DND-41 (cell line): Measurements from ENCODE around the gene DNMT3L.

Experiments used
- ATAC-seq: fragments of 200-7000 bp; cut with Tn5 transposase; 3 replicates; pipeline ENCODE4 v1.9.1; 2021; ENCODE audit warnings: low read depth; ENCODE audit not compliant: insufficient read depth
- DNase-seq: peaks from one replicate; pipeline ENCODE4 v3.0.0-alpha.2; 2020
- H2AFZ ChIP-seq: 2 replicates; pipeline ENCODE4 v1.6.0; 2012; ENCODE audit warnings: low read depth, low read length
- H3K27ac ChIP-seq: 2 replicates; pipeline ENCODE4 v1.5.1; 2012; ENCODE audit warnings: low read length, inconsistent platforms
- H3K27me3 ChIP-seq: fragments of 200-600 bp; sonication (generic); 2 replicates; pipeline ENCODE4 v1.6.0; 2012; ENCODE audit warnings: low read length, mild to moderate bottlenecking, inconsistent platforms; ENCODE audit not compliant: insufficient read depth, poor library complexity
- H3K36me3 ChIP-seq: 2 replicates; pipeline ENCODE4 v1.5.1; 2012; ENCODE audit warnings: low read length, inconsistent platforms; ENCODE audit not compliant: insufficient read depth
- H3K4me1 ChIP-seq: 2 replicates; pipeline ENCODE4 v1.5.1; 2012; ENCODE audit warnings: mild to moderate bottlenecking, low read length; ENCODE audit not compliant: insufficient read depth
- H3K4me2 ChIP-seq: 2 replicates; pipeline ENCODE4 v1.6.0; 2012; ENCODE audit warnings: mild to moderate bottlenecking, moderate library complexity, low read length, inconsistent platforms; ENCODE audit not compliant: insufficient read depth
- H3K4me3 ChIP-seq, 2 experiments: fragments of 200-600 bp in 1 of 2; shearing (Covaris generic) in 1 of 2; 2 replicates each; pipeline ENCODE4 v1.5.1; 2012 to 2016; ENCODE audit warnings: inconsistent platforms in 2 of 2, low read length in 2 of 2, mild to moderate bottlenecking in 2 of 2, low read depth in 1 of 2, moderate library complexity in 1 of 2
- H3K79me2 ChIP-seq: 2 replicates; pipeline ENCODE4 v1.6.0; 2012; ENCODE audit warnings: low read length, inconsistent platforms; ENCODE audit not compliant: insufficient read depth
- H3K9ac ChIP-seq: 2 replicates; pipeline ENCODE4 v1.6.0; 2012; ENCODE audit warnings: low read depth, mild to moderate bottlenecking, inconsistent platforms, low read length, moderate library complexity
- H3K9me3 ChIP-seq: 2 replicates; pipeline ENCODE4 v1.5.1; 2012; ENCODE audit warnings: low read length, moderate library complexity, mild to moderate bottlenecking, inconsistent platforms; ENCODE audit not compliant: insufficient read depth, severe bottlenecking
- H4K20me1 ChIP-seq: 2 replicates; pipeline ENCODE4 v1.6.0; 2012; ENCODE audit warnings: low read length; ENCODE audit not compliant: insufficient read depth
- CTCF ChIP-seq: IDR thresholded peaks from 2 replicates; pipeline ENCODE4 v1.5.1; 2012; ENCODE audit warnings: borderline replicate concordance, low read length, moderate library complexity, mild to moderate bottlenecking; ENCODE audit not compliant: poor library complexity, severe bottlenecking; ENCODE audit errors: extremely low read depth
- EZH2 ChIP-seq: IDR thresholded peaks from 3 replicates; pipeline ENCODE4 v1.6.1; 2012; ENCODE audit warnings: borderline replicate concordance, low read depth, mild to moderate bottlenecking, moderate library complexity, low read length, inconsistent platforms; ENCODE audit not compliant: severe bottlenecking

DNMT3L gene

GRCh38 chr21:44301141-44301540, 39.4 kb upstream of the DNMT3L start:
- peak overlapping the region; percentile 81 for H3K4me2 ChIP-seq
- H3K4me1 ChIP-seq: peaks cover 40% of the 10 kb centered on the region
- no peaks in the 10 kb centered on the region for H3K27me3 ChIP-seq
- no peak for DNase-seq
- peak overlapping the region; percentile 77 to 80; a peak in 3 of 4 replicates for H3K4me3 ChIP-seq
- H3K9me3 ChIP-seq: no peaks in the 10 kb centered on the region
- H3K36me3 ChIP-seq: peaks cover 24% of the 10 kb centered on the region
- peaks cover 58% of the 10 kb centered on the region for H3K79me2 ChIP-seq
- TF ChIP-seq CTCF (no peak), EZH2 (no peak)
- H3K9ac ChIP-seq: peak overlapping the region; percentile 71
- ATAC-seq: no peak
- H3K27ac ChIP-seq: peak overlapping the region; percentile 62
- no peak overlapping the region for H2AFZ ChIP-seq
- H4K20me1 ChIP-seq: peaks cover 52% of the 10 kb centered on the region

GRCh38 chr21:44300262-44300959, 38.7 kb upstream of the DNMT3L start:
- Histone ChIP-seq H2AFZ (peak overlapping the region; percentile 80), H3K27ac (peak overlapping the region; percentile 62), H3K4me3 (peak overlapping the region; percentile 77 to 80), H4K20me1 (peaks cover 45% of the 10 kb centered on the region), H3K4me1 (peaks cover 40% of the 10 kb centered on the region), H3K36me3 (peaks cover 17% of the 10 kb centered on the region), H3K4me2 (peak overlapping the region; percentile 81), H3K79me2 (peaks cover 52% of the 10 kb centered on the region), H3K9ac (peak overlapping the region; percentile 71), H3K9me3 (no peaks in the 10 kb centered on the region), H3K27me3 (no peaks in the 10 kb centered on the region)
- ATAC-seq: peak; percentile 63
- TF ChIP-seq EZH2 (no peak), CTCF (no peak)
- DNase-seq: peak; percentile 70

GRCh38 chr21:44299458-44300261, 38.0 kb upstream of the DNMT3L start, which contains the start of gene PFKL:
Gene PFKL (plus strand): TSS chr21:44300053. CDS start chr21:44300106, 53 bp downstream.
- ATAC-seq: peak; percentile 67

More at GRCh38 chr21:44299458-44300261, 38.0 kb upstream of the DNMT3L start, which contains the start of gene PFKL:
- Histone ChIP-seq H3K4me1 (peaks cover 40% of the 10 kb centered on the region), H3K4me2 (peak within 1 kb of the TSS; percentile 81), H3K27me3 (no peaks in the 10 kb centered on the region), H3K27ac (peak within 1 kb of the TSS; percentile 72), H3K4me3 (peak within 1 kb of the TSS; percentile 77 to 80), H3K9me3 (no peaks in the 10 kb centered on the region), H3K9ac (peak within 1 kb of the TSS; percentile 71), H4K20me1 (peaks cover 37% of the 10 kb centered on the region), H3K79me2 (peaks cover 45% of the 10 kb centered on the region), H2AFZ (peak within 1 kb of the TSS; percentile 88), H3K36me3 (peaks cover 10% of the 10 kb centered on the region)
- DNase-seq: peak; percentile 72
- no peak for TF ChIP-seq EZH2
- no peak for TF ChIP-seq CTCF
